Muscle of arm (tissue), 12 donors: ENCODE results near the gene ID3. TPM values are rescaled to one million over a fixed set of nuclear protein-coding genes. Genes with fewer than 3 reads are reported as not detected.
"Not testable (repeated sequence)": the region's sequence is repeated elsewhere in the genome, so short reads cannot be mapped to it uniquely, and the experiment has no call there.

Experiments
- DNase-seq: peaks from one replicate; pipeline ENCODE4 v3.0.0-alpha.2; 2013
- polyA plus RNA-seq, 12 donors: library from polyadenylated mRNA; unstranded; fragments of 120-200 nt; gene quantifications; one replicate each; pipeline ENCODE4 v1.2.1, GENCODE V29; 2013; ENCODE audit not compliant: insufficient read length in 12 of 12

The ID3 gene
- polyA plus RNA-seq, 12 donors: 38.4 to 74.6 (median 61.2) TPM; not detected in 1

DNA sequence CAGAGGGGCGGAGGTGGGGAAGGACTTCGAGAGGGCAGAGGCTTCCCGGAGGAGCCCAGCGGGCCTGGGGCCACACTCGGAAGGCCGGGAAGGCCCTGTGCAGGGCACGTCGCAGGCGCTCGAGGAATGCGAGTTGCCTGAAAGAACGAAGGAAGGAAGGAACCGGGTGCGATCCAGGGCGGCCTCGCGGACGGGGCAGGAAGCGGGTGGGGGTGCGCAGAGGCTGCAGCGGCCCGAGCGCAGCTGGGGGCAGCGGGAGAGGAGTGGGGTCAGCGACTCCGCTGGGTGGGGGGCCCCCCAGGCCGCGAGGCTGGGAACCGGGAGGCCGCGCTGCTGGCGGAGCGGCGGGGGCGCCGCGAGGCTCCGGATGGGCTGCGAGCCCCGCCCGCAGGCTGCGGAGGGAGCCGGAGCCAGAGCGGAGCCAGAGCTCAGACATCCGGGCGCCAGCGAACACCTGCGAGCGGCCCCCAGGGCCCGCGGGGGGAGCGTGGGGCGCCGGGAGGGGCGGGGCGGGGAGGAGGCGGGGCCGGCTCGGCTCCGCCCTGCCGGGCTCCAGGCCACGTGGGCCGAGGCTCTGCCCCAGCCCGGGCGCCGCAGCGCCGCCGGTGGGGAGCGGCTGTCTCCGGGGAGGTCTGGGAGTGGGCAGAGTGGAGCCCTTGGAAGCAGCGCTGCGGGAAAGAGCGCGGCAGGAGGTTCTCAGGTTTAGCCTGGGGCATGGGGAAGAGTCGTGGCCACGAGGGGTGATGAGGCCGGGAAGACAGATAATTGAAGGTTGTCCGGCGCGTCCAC, 4.6 kb downstream of the ID3 start:
- DNase-seq: peak; percentile 75

- no peak for DNase-seq
Observed at GRCh38 chr1:23554127-23554480, 5.2 kb downstream of the ID3 start.

- peak; percentile 66 for DNase-seq
Observed at GRCh38 chr1:23553231-23554126, 5.8 kb downstream of the ID3 start.

DNA sequence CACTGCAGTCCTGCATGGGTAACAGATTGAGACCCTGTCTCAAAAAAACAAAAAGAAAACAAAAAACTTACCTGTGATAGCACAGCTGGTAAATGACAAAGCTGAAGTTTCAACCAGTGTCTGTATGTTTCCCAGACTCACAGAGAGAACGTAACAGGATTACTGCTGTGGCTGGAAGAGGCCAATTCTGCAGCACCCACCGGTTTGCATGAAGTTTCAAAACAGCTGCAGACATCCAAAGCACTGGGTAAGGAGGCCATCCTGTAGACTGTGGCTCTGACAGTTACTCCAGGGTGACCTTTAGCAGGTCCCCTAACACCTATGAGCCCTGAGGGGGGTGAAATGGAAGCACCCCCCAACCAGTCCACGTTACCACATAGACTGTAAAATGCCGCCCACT, 7.5 kb downstream of the ID3 start:
- DNase-seq: no peak

- DNase-seq: peak; percentile 31
Observed at GRCh38 chr1:23548704-23549143, 10.6 kb downstream of the ID3 start.

GRCh38 chr1:23546897-23547584, 12.3 kb downstream of the ID3 start:
- no peak for DNase-seq

DNA sequence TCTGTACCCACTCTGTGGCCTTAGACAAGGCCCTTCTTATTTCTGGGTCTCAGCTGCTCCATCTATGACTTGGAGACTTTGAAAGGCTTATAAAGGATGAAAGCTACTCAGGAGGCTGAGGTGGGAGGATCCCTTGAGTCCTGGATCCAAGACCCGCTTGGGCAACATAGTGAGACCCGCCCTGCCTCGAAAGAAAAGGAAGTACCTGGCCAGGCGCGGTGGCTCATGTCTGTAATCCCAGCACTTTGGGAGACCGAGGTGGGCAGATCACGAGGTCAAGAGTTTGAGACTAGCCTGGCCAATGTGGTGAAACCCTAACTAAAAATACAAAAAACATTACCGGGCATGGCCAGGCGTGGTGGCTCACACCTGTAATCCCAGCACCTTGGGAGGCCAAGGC, 13.4 kb downstream of the ID3 start:
- DNase-seq: no peak

DNA sequence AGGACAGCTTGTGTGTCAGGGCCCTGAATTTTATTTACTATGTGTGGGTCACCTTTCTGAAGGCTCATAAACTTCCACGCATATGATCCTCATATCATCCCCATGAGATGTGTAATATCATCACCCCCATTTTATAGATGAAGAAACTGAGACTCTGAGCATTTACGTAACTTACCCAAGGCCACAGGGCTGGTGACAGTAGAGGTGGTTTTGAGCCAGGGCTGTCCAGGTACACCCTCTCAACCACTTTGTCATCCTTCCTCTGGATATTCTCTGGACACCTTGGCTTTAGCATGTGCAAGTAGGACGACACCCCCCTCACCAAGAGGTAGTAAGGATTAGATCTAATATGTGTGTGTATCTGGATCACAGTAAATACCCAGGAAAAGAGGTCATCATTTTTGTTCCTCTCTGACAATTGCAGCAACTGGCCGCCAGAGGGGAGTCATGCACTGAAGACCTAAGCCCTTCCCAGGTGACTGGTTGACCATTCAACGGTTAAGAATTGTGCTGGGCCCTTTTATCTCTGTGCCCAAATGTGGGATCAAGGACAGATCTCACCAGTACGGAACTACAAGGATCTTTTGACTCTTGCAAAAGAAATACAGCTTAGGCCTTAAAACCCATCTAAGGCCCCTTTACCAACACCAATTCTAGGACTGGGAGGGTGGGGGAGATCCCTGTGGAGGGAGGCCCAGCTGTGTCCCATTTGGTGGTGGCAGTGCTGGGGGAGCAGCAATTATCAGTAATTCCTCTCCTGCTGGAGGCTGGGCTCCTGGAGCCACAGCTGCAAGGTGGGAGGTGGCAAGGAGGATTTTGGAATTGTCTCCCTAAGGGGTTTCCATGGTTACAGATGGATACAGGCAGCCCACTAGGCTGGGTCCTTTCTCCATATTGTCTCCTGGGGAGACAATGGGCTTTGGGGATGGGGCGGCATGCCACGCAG, 14.6 kb downstream of the ID3 start:
- DNase-seq: peak; percentile 80

- no peak for DNase-seq
Observed at GRCh38 chr1:23543707-23544443, 15.4 kb downstream of the ID3 start.

GRCh38 chr1:23542940-23543339, 16.4 kb downstream of the ID3 start:
- DNase-seq: not testable (repeated sequence)

DNA sequence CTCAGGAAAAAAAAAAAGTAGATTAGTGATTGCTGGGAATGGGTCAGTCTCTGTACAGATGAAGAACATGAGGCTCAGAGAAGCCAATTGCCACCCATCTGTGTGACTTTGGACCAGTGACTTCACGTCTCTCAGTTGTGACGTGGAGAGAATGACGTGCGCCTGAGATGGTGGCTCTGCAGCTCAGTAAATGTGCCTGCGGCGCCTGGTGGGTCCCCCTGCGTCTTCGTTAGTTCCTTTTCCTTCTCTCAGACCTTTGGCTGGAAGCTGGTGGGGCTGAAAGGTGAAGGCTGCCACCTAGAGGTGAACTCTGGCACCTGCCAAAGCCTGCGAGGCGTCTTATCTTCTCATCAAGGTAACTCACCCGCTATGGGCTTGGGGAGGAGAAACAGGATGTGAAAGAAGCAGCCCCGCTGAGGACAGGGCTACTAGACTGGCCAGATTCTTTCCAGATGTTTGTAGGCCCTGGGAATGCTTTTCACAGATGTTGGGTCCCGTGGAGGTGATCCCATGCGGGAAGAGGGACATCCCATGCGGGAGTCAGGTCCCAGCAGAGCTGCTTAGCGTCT, 19.5 kb downstream of the ID3 start:
- peak; percentile 89 for DNase-seq

GRCh38 chr1:23537296-23537973, 21.9 kb downstream of the ID3 start:
- no peak for DNase-seq

DNA sequence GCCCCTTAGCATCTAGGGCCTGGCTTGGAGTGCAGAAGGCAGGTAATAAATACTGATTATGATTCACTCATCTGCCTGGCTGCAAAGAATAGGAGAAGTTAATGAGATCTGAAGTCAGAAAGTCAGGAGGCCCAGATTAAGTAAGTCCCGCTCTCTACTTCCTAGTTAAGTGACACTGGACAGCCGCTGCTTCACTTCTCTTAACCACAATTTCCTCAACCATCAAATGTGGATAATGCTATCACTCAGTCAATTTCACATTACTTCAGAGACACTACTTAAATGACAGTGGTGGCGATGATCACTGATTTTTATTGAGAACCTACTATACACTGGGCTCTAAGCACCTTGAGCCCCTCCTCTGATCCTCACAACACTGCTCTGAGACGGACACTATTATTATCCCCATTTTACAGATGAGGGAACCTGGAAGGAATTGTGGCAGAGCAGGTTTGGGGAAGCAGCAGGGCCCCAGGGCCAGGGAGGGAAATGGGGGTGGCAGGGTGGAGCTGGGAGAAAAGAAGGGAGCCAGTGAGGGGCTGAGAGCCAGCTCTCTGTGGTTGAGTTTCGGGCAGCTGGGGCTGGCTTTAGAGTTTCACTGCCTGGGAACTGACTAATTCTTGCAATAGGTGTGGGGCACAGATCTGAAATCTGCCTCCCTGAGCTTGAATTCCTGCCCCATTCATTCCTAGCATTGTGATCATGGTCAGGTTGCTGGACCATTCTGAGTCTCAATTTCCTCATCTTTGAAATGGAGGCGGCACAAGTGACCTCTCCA, 25.9 kb downstream of the ID3 start:
- no peak for DNase-seq

DNA sequence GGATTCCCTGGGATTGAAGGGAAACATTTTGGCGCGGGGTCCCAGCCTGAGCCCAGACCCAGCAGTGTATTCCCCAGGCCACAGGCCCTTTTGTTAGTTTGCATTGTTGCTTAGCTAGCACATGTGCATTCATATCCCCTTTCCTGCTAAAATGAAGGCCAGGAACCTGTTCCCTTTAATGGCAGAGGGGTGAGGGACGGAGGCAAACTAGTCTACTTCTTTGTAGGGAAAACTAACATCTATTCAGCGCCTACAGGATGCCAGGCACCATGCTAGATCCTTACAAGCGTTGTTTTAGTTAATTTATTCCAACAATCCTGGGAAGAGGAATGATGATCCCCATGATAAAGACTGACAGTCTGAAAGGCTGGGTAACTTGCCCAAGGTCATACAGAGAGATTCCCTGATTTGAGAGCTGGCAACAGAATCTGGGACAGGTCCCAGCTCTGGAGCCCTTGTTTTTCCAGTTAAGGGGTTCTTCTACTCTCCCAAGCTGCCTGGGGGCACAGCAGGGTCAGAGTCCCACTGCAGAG, 27.7 kb downstream of the ID3 start:
- DNase-seq: no peak

GRCh38 chr1:23530747-23531561, 28.3 kb downstream of the ID3 start, which contains the start of gene E2F2:
TSS of gene E2F2 (minus strand) at chr1:23531233. CDS start at chr1:23530793, 440 bp downstream.
- DNase-seq: peak; percentile 89

DNA sequence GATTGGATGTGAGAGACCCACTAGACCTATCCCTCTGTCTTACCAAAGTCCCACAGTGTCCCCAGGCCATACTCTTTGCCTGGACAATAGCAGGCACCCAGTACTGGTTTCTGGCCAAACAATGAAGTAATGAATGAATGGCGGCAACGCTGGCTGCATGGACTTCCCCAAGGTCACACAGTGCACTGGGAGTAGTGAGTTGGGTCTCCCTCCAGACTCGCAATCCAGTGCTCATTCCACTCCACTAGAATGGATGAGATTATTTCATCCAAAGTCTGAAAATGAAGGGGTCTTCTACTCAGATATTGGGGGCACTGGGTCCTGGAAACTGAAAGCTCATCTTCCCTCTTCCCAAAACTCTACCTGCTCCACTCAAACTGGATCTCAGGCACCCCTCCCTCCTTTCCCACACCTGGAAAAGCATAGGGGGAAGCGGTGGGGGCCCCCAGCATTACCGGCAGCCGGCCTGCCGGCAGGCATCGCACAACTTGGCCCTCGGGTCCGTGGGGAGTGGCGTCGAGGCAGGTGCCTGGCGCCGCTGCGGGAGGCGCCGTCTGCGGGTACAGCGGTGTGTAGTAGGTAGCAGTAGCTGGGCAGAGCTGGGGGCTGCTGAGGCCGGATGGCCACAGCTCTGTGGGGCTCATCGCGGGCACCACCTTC, 29.1 kb downstream of the ID3 start:
- DNase-seq: no peak
